ENCODE measurements around the gene TEDC1.

TEDC1 gene

DNA sequence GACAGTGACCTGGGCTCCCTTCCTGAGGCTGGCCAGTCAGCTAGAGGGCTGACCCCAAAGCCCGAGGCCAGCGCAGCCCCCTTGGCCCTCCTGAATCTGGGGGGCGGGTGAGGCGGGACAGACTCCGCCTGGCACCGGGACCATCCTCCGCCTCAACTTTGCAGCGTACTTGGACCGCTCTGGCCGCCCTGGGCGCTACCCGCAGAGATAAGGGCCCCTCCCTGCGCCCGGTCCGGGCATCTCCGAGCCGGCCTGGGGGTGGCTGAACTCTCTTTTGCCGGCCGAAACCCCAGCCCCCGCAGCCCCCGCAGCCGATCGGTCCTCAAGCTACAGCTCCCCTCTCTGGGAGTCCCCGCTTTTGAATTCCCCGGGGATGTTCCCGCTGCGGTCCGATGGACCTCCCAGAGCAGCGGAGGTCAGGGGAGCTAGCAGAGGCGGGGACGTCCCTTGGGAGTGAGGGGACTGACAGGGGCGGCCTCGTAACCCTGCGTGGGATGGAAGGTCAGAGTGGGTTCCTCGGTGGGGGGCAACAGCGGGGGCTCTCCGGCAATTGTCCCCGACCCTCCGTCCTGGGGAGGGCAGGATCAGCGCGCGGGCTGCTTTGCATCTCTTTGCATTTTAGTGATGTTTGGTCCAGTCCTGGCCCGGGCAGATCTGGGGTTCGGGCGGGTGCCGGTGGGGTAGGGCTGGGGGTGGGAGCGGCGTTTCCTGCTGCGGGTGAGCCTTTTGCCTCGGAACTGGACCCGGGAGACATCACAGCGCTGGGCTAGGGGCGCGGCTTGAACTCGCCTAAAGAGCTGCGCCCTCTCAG is 4.7 kb upstream of the TEDC1 start, which contains the start of gene CRIP1:
CRIP1 (plus strand) TSS at position 724 of the 811 bp plus-strand sequence. CDS start 374 bp downstream, outside the sequence.
- no peak for DNase-seq

DNA sequence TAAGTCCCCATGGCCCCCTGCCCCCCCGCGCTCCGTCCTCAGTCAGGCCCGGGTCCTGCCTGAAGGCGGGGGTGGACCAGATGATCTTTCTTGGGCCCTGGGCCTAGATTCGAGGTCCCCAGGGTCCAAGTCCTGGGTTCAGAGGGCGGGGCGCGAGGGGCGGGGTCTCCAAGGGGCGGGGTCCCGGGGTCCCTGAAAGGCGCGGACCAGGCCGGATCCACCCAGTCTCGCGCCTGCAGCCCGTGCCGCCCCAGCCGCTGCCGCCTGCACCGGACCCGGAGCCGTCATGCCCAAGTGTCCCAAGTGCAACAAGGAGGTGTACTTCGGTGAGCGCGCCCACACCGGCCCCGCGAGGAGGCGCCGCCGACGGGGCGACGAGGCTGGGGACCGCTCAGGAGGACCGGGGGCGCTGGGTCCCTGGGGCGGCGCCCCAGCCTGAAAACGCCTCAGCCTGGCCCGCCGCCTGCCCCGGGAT is 4.0 kb upstream of the TEDC1 start:
- peak; percentile 54 for DNase-seq

DNA sequence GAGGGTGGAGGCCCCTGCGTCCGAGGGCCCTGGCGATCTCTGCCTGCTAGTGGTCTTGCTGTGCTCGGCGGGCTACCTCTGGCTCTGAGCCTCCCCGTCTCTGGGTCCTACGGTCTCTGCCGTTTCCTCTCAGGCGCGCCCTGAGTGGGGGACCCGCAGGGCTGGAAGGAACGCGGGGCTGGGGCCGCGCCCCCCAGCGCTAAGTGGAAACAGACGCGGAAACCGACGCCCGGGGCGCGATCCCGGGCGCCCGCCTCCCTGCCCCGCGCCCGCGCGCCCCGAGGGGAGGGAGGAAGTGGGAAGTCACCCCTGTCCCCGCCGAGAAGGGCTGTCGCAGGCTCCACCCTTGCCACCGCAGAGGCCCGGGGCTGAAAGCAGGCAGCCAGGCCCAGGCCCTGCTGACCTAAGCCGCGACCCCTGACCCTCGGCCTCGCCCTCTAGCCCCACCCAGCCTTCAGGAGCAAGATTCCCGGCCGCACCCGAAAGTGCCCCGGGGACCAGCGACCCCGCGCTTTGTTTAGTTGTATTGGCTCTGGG is 3.5 kb upstream of the TEDC1 start:
- DNase-seq, result peak; percentile 63

DNA sequence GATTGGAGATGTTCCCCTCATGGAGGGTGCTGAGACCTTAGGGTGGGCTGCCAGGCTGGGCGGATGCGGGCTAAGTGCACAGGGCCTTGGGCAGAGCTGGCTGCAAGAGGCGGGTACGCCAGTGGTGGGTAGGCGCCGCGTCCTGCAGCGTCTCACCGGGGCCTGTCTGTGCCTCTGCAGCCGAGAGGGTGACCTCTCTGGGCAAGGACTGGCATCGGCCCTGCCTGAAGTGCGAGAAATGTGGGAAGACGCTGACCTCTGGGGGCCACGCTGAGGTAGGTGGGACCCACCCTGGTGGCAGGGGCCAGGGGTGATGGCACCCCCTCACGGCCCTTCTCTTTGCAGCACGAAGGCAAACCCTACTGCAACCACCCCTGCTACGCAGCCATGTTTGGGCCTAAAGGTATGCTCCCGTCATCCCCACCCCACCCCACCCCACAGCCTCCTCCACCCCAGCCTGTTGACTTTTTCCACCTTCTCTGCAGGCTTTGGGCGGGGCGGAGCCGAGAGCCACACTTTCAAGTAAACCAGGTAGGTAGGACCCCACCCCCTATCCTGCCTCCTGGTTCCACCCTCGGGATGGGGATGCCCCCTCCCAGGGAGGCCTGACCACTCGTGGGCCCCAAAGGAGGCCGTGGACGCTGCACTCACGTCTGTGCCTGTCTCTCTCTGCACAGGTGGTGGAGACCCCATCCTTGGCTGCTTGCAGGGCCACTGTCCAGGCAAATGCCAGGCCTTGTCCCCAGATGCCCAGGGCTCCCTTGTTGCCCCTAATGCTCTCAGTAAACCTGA is 2.9 kb upstream of the TEDC1 start:
- peak; percentile 45 for DNase-seq

DNA sequence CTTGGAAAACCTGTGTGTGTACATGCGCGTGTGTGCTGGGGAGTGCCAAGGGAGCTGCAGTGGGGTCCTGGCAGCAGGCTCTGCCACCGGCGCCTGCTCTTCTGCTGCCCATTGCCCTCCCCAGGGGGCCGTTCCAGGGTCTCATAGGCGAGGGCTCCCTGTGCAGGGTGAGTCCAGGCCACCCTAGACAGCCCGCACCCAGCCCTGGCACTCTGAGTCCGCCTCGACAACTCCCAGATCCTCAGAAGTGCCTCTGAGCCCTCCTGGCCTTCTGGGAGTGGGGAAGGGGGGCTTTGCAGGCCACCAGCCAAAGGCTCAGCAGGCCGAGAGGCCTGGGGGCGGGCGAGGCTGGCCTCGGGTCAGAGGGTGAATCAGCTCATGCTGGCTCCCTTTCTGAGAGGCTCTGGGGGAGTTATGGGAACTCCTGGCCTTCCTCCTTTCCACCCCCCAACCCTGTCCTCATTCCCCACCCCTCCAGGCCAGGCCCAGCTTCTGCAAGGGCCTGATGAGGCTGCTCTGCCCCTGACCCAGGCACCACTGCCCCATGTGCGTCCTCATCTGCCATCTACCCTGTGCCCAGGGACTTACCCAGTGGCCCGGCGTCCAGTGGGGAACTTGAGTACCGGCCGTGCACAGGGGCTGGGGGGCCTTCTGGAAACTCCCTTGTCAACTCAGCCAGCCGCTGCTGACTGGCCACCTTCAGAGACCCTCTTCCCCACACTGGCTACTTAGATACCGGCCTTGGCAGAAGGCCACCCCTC is 2.1 kb upstream of the TEDC1 start:
- no peak for DNase-seq

DNA sequence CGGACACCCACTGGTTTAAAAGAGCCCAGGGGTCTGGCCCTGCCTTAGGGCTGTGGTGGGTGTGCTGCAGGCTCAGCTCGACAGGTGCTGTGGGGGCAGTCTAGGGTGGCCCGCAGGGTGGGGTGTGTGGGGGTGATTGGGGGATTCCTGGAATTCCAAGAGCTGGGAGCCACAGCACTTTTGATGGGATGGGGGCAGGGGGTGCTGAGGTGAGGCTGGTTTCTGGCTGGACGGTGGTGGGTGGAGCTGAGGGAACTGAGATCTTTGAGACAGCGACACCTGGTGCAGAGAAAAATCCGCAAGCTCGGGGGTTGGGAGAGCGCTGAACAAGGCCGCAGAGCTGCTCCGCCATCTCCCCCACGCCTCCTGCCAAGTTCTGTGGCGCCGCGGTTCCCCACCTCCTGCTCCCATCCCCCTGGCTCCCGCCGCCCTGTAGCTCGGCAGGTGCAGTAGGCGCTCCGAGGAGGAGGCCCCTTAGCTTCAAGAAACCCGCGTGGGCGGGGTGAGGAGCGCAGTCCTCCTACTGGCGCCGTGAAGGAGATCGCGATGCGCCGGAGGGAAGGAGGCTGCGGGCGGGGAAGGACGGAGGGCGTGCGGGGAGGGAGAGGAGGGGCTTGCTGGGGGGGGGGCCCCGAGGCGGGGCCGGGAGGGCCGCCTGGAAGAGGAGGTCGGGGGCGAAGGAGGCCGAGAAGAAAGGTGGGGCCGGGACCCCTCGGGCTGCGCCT is 1.3 kb upstream of the TEDC1 start:
- DNase-seq, result peak; percentile 91

DNA sequence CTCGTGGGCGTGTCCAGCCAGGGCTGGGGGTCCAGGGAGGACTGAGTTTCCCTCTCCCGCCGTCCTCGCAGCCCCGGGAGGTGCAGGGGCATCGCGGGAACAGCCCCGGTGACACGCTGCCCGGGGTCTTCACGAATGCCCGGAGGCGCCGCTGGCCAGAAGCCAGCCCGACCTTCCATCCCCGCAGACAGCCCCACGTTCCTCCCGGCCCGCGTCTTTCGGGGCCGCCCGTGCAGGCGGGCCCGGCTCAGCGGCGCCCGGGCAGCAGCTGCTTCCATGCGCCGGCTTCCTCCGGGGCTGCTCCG is 827 bp upstream of the TEDC1 start:
- DNase-seq, result no peak

DNA sequence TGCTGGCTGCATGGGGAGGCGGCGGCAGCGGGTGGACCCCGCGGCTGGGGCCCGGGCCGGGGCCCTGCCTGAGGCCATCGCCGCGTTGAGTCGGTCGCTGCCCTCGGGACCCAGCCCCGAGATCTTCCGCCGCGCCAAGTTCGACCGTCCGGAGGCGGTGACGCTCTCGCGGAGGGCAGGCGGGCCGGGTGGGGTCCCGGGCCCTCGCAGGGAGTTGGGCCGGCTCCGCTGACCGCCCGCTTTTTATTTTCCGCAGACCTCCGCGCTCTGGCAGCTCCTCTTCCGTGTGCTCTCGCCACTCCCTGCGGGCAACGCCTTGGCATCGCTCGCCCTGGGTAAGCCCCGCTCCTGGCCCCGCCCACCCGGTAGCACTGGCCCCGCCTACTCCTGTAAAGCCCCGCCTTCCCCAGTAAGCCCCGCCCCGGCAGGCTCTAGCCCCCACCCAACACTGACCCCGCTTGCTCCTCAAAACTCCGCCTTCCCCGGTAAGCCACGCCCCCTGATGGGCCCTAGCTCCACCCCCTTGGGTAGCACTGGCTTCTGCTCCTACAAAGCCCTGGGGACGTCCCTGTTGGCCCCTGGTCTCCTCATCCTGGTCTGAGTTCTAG is 424 bp downstream of the TEDC1 start:
- peak; percentile 97 for DNase-seq

DNA sequence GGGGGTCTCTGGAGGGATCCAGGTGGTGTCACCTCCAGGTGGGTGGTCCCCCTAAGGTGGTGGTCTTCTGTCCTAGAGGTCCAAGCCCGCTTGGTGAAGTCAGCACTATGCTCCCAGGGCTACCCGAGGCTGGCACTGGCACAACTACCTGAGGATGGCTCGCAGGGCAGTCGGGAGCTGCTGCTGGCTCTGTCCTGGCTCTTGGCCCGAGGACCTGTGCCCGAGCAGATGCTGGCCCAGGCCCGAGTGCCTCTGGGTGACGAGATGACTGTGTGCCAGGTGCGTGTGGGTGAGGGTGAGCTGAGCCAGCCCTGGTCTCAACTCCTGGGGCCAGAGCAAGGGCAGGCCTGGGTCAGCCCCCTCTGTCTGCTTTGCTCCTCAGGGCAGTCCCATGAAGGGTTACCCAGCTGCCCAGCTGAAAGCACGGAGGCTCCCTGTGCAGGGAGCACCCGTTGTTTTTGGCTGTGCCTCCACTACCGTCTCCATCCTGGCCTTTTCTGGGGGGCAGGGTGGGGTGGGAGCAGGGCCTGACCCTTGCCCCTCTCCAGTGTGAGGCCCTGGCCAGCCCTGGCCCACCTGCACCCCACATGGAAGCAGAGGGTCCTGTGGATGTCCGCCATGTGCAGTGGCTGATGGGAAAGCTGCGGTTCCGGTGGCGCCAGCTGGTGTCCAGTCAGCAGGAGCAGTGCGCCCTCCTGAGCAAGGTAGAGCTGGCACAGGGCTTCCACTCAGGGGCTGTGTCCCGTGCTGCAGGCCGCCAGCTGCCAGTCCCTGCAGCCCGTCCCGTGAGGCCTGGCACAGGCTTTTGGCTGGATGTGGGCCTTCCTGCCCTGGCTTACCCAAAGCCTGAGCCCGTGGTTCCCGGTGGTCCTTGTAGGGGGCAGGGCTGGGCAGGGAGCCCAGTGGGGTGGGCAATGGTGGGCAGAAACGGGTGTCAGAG is 1.3 kb downstream of the TEDC1 start:
- no peak for DNase-seq

DNA sequence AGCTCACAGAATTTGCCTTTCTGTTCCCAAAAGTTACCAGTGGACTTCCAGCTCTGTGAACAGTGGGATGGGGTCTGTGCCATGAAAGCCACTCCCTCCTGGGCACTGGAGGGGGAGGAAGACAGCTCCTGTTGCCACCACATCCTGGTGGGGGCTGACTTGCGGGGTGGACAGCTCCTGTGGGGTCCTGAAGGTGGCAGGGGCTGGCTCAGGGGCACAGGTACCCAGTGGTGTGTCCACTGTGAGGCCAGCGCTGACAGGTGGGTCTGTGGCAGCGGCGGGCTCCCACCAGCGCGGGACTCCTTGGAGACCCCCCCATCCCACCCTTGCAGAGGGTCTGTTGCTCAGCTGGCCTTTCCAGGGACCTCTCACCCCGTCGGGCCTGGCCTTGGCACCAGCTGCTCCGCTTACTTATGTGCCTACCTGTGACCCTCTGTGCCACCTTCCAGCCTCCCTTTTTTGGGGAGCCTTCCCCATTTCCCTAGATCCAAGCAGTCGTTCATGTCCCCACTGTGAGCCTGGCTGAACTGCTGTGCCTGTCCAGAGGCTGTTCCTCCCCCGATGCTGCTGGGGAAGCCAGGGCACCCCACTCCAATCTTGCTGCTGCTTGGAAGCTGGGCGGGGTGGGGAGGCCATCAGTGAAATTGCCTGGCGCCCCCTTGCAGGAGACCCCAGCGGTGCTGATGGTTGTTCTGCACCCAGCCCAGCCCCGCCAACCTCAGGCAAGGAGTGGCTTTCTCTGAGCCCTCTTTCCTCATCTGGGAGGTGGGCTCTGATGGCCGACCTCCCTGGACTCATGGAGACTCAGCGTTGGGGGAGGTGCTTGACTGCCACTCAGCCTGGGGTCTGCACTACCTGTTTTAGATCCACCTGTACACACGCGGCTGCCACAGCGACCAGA is 2.2 kb downstream of the TEDC1 start:
- no peak for DNase-seq

DNA sequence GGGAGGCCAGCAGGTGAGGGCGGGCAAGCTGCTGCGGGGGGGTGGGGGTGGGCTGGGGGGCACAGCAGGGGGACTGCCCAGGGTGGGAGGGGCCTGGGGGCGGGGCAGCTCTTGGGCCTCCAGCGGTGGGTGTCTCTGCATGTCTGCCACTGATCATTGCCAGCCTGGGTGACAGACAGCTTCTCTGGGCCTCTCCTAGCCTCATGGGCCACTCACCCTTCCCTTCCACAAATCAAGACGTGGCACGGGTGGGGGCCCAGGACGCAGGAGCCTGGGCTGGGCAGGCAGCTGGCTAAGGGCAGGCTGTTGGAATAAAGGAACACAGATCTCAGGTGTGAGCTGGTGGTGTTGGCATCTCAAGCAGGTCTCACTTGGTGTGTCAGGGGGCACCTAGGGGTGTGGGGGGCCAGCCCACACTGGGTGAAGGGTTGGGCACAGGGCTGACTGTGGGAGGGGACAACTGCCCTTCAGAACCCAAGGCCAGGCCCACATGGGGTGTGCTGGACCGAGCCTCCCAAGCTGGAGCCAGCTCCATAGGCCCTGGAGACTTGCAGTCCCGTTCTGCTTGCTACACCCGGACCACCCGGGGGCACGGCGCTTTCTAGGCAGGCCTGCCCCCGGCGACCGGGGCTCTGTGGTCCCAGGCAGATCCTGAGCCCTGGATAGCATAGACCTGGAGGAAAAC is 3.0 kb downstream of the TEDC1 start:
- DNase-seq, result no peak

DNA sequence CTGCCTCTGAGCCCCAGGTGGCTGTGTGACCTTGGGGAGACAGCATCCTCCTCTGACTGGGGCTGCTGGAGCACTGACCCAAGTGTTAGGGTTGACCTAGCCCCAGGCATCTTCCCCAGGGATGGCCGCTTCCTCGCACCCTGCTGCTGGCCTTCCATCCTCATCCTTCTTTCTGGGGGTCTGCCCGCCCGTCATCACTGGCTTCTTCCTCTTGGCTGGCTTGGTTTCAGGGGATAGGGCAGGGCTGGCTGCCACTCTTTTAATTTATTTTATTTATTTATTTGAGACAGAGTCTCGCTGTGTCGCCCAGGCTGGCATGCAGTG is 3.5 kb downstream of the TEDC1 start:
- DNase-seq, result no peak

DNA sequence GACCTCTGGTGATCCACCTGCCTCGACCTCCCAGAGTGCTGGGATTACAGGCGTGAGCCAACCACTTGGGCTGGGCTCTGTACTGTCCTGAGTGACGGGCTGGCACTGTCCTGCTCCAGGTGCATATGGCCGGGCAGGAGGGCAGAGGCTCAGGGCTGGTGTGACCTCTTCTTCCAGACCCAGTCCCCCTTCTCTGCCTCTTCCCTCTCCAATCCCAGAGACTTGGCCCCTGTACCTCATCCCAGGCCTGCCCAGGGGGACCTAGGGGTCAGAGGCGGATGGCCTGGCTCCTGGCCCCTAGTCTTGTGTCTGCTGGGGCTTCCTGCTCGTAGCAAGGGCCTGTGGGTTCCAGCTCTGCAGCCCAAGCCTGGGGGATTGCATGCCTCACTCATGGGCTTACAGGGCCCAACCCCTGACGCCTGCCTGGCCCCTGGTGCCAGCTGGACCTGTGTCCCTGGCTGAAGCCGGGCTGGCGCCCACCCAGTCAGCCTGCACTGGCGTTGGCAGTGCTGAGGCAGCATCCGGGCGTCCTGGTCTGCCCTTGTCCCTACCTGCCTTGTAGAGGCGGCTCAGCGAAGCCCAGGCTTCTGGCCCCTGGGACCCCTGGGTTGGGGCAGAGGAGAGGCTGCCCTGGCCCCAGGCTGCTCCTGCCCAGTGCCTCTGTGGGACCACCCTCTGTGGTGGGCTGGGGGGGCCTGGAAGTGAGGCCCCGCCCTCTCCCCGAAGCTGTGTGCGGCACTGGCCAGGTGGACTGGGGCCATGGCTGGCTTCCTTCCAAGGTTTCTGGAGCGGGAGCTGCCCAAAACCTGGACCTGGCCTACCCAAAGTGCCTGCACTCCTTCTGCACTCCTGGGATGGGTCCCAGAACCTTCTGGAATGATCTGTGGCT is 4.3 kb downstream of the TEDC1 start:
- no peak for DNase-seq

DNA sequence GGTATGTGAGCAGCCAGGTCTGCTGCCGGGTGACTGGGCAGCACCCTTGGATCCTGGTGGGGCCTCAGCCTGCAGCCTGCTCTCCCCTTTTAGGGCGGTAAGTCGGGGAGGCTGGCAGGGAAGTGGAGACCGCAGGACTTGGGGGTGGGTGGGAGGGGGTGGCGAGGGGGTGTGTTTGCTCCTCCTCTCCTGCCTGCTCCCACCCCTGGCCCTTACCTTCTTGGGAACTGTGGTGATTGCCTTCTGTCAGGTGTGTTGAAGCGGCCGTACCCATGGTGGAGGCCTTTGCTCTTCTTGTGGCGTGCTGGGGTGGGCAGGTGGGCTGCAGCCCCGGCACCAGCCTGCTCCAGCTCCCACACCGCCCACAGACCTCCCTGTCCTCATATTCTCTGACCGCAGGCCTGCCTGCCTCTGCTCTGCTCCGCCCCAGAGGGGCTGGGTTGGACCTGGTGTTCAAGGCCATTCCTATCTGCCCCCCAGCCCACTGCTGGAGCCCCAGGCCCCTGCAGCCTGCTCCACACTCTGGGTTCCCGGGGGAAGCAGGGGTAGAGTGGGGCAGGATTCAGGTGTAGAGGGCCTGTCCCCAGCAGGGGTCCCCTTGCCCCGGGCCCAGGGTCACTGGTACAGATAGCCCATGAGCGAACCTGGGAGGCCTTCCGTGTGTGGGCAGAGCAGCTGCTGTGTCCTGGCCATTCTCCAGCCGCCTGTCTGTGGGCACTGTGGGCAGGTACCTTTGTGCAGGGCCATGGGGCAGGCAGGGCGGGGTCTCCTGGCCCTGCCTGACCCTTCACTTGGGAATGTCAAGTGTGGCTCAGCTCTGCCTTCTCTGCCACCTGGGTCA is 5.2 kb downstream of the TEDC1 start:
- DNase-seq, result no peak

DNA sequence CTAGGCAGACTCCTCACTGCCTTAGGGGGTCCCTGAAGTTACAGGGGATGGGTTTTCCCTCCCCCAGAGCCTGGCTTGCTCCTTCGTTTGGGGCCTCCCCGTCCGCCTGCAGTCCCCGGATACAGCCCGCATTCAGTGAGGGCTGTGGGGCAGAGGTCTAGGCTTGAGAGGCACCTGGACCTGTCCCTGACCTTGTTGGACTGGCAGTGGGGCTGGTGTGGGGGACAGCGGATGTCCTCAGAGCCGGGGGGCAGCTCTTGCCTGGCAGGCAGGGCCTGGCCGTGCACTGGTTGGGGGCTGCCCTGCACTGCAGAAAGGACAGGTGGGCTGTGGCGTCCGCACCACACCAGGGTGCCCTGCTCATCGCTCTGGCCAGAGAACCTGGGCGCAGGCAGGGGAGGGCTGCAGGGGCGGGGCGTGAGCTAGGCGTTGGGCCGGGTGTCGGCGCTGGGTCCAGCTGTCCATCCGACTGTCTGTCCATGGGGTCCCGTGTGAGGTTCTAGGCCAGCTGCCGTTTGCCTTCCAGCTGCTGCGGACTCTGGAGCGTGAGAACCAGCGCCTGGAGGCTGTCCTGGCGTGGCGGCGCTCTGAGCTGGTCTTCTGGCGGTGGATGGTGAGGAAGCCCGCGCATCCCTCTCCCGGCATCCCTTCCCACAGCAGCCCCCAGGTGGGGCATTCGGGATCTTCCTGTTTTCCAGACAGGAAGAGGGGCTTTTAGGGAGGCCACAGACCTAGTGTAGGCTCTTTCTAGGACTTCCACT is 6.0 kb downstream of the TEDC1 start:
- no peak for DNase-seq

DNA sequence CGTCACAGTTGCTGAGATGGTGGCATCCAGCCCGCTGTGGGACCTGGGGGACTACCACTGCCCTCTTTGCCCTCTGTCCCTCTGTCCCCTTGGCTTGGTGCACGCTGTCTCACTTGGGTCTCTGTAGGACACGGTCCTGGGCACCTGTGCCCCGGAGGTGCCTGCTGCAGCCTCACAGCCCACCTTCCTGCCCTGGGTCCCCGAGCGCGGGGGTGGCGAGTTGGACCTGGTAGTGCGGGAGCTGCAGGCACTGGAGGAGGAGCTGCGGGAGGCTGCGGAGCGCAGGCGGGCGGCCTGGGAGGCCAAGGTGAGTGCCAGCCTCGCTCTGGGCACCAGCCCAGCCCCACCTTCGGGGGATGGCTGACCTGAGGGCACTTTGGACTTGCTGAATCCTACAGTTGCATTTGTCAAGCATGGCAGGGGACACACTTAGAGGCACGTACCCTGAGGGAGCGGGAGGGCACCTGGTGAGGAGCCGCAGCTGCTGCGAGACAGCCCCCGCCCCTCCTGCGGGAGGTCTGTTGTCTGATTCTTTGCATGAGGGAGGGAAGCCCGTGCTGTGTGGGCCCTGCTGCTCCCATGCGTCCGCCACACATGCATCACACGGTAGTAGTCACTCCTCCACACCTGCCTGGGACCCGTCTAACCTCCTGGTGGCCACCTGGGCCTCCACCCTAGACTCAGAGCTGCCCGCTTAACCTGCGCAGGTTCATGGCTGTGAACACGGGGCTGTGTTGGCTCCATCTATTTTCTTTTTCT is 6.8 kb downstream of the TEDC1 start:
- no peak for DNase-seq

Measured in activated CD4-positive, alpha-beta T cell treated with anti-CD3 and anti-CD28 coated beads for 48 hours (primary cell).